DOHH2 (cell line): ENCODE data around the gene DSCAM.

ENCODE experiments used
- CTCF ChIP-seq: fragments of 200-600 bp; sonication (generic); IDR thresholded peaks from one replicate; pipeline ENCODE4 v1.5.1; 2014; ENCODE audit warnings: antibody characterized with exemption, mild to moderate bottlenecking, low read depth, low read length; ENCODE audit not compliant: poor library complexity, severe bottlenecking
- EZH2phosphoT487 ChIP-seq: fragments of 200-600 bp; sonication (generic); IDR thresholded peaks from 2 replicates; pipeline ENCODE4 v1.6.1; 2017; ENCODE audit warnings: borderline replicate concordance, mild to moderate bottlenecking, antibody characterized with exemption, low read length, moderate library complexity, mixed read lengths

DNA sequence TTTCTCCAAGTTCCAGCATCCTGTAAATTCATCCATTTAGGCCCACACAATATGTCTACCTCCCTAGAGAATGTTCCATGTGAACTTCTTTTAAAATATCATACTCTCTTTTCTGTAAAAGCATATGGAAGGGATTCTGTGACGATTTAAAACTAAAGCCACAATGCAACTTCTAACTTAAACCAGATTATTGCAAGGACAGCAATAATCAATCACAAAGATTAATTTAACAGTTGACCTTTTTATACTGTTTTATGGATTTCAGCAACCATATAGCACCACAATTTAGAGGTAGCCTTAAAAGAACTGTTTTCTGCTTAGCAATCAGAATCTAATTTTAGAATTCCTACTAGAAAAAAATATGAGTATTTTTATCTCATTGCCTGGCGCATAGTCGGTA lies 58.3 kb downstream of the DSCAM start:
- TF ChIP-seq CTCF: no peak
- TF ChIP-seq EZH2phosphoT487: no peak
